ENCODE data around the gene BRF1.
A peak's percentile ranks its signal among the peaks of the same experiment; 100 is the strongest.
"Not testable (repeated sequence)": the region's sequence is repeated elsewhere in the genome, so short reads cannot be mapped to it uniquely, and the experiment has no call there.

BRF1 gene

GRCh38 chr14:105299654-105300541 lies 903 bp downstream of the BRF1 start:
- DNase-seq (ENCODE audit: low spot score): no peak

GRCh38 chr14:105297311-105297710 lies 3.5 kb downstream of the BRF1 start:
- in situ Hi-C loops (cut with MboI; ENCODE audit: low pct_unique_long_range_greater_than_20kb, low sequenced_read_pairs, unreplicated experiment); DNase-seq (ENCODE audit: low spot score): not testable (repeated sequence)

More at GRCh38 chr14:105299654-105300541, 903 bp downstream of the BRF1 start:
- no peak for TF ChIP-seq CTCF (IDR thresholded peaks at IDR 0.05; ENCODE audit: extremely low read depth, insufficient read depth, missing control alignments)
- in situ Hi-C loops (cut with MboI; ENCODE audit: low pct_unique_long_range_greater_than_20kb, low sequenced_read_pairs, unreplicated experiment): no loop called here

GRCh38 chr14:105294142-105294597 lies 6.6 kb downstream of the BRF1 start:
- TF ChIP-seq CTCF (IDR thresholded peaks at IDR 0.05; ENCODE audit: extremely low read depth, insufficient read depth, missing control alignments): no peak
- DNase-seq (ENCODE audit: low spot score): no peak
- in situ Hi-C loops (cut with MboI; ENCODE audit: low pct_unique_long_range_greater_than_20kb, low sequenced_read_pairs, unreplicated experiment): no loop called here

- no peak for DNase-seq (ENCODE audit: low spot score)
- TF ChIP-seq CTCF (IDR thresholded peaks at IDR 0.05; ENCODE audit: extremely low read depth, insufficient read depth, missing control alignments): no peak
- in situ Hi-C loops (cut with MboI; ENCODE audit: low pct_unique_long_range_greater_than_20kb, low sequenced_read_pairs, unreplicated experiment): no loop called here
These were observed 7.7 kb downstream of the BRF1 start for GRCh38 chr14:105292826-105293711.

- peak; percentile 34 for TF ChIP-seq CTCF (IDR thresholded peaks at IDR 0.05; ENCODE audit: extremely low read depth, insufficient read depth, missing control alignments)
- in situ Hi-C loops (cut with MboI; ENCODE audit: low pct_unique_long_range_greater_than_20kb, low sequenced_read_pairs, unreplicated experiment): no loop called here
- no peak for DNase-seq (ENCODE audit: low spot score)
These were observed 10.0 kb downstream of the BRF1 start for GRCh38 chr14:105290621-105291346.

- in situ Hi-C loops (cut with MboI; ENCODE audit: low pct_unique_long_range_greater_than_20kb, low sequenced_read_pairs, unreplicated experiment); DNase-seq (ENCODE audit: low spot score): not testable (repeated sequence)
These were observed 11.9 kb downstream of the BRF1 start for GRCh38 chr14:105288936-105289335.

Data from GM13977 (cell line).